ENCODE results near the gene TBC1D10B.
"Not testable (repeated sequence)": the region's sequence is repeated elsewhere in the genome, so short reads cannot be mapped to it uniquely, and the experiment has no call there.

Gene TBC1D10B

GRCh38 chr16:30310937-30311336 is 59.4 kb downstream of the TBC1D10B start:
- not testable (repeated sequence) for DNase-seq (ENCODE audit: low read depth, low spot score); H3K36me3 ChIP-seq (ENCODE audit: control insufficient read depth, insufficient read depth, low read length); H3K27me3 ChIP-seq (ENCODE audit: control insufficient read depth, insufficient read depth, low read length); H3K9me3 ChIP-seq (ENCODE audit: control insufficient read depth, insufficient read depth, low read length); H3K27ac ChIP-seq (ENCODE audit: low read length); H3K4me1 ChIP-seq (ENCODE audit: control insufficient read depth, insufficient read depth, low read length); H3K4me3 ChIP-seq (ENCODE audit: low read length)
- WGBS (ENCODE audit: insufficient coverage, insufficient read length): no CpG with 5 or more reads among the region's 4 CpGs

- not testable (repeated sequence) for H3K27ac ChIP-seq (ENCODE audit: low read length)
- no CpG with 5 or more reads among the region's 5 CpGs for WGBS (ENCODE audit: insufficient coverage, insufficient read length)
Measured at GRCh38 chr16:30309255-30309654, 61.0 kb downstream of the TBC1D10B start.

More at GRCh38 chr16:30309255-30309654, 61.0 kb downstream of the TBC1D10B start:
- H3K4me1 ChIP-seq (ENCODE audit: control insufficient read depth, insufficient read depth, low read length); H3K27me3 ChIP-seq (ENCODE audit: control insufficient read depth, insufficient read depth, low read length); DNase-seq (ENCODE audit: low read depth, low spot score); H3K36me3 ChIP-seq (ENCODE audit: control insufficient read depth, insufficient read depth, low read length); H3K9me3 ChIP-seq (ENCODE audit: control insufficient read depth, insufficient read depth, low read length); H3K4me3 ChIP-seq (ENCODE audit: low read length): not testable (repeated sequence)
